ENCODE data around the gene CLEC16A.

CLEC16A gene

GRCh38 chr16:11029948-11030347 is 85.6 kb downstream of the CLEC16A start:
- peaks cover 44 to 69% (median 61%) of the 10 kb centered on the region in 3 donors for H3K36me3 ChIP-seq

GRCh38 chr16:11030990-11031510 is 86.7 kb downstream of the CLEC16A start:
- intact Hi-C loops (cut with DNase I; ENCODE audit: low total_unique reads), result no loop called here
- Histone ChIP-seq H3K9me3 (peaks cover 0 to 8% (median 7%) of the 10 kb centered on the region in 3 donors), H3K4me1 (peaks cover 0 to 3% (median 0%) of the 10 kb centered on the region in 4 donors), H3K27ac (no peak overlapping the region), H3K36me3 (peaks cover 33 to 67% (median 57%) of the 10 kb centered on the region in 3 donors), H3K4me3 (no peak overlapping the region), H3K27me3 (no peaks in the 10 kb centered on the region)
- DNase-seq, result no peak
- TF ChIP-seq CTCF (IDR thresholded peaks at IDR 0.05), result no peak

More at GRCh38 chr16:11029948-11030347, 85.6 kb downstream of the CLEC16A start:
- no peak for DNase-seq
- Histone ChIP-seq H3K9me3 (peaks cover 0 to 12% (median 8%) of the 10 kb centered on the region in 3 donors), H3K4me3 (no peak overlapping the region), H3K27me3 (no peaks in the 10 kb centered on the region), H3K4me1 (peaks cover 0 to 3% (median 0%) of the 10 kb centered on the region in 4 donors), H3K27ac (no peak overlapping the region)
- intact Hi-C loops (cut with DNase I; ENCODE audit: low total_unique reads), result no loop called here
- no peak for TF ChIP-seq CTCF (IDR thresholded peaks at IDR 0.05)

- H3K4me1 ChIP-seq, result peaks cover 0 to 3% (median 0%) of the 10 kb centered on the region in 4 donors
- H3K36me3 ChIP-seq, result peaks cover 21 to 58% (median 55%) of the 10 kb centered on the region in 3 donors
- TF ChIP-seq CTCF (IDR thresholded peaks at IDR 0.05), result no peak
- H3K27me3 ChIP-seq, result no peaks in the 10 kb centered on the region
- no peak overlapping the region for H3K4me3 ChIP-seq
- no peak for DNase-seq
- intact Hi-C loops (cut with DNase I; ENCODE audit: low total_unique reads), result no loop called here
- H3K27ac ChIP-seq, result no peak overlapping the region
- no peaks in the 10 kb centered on the region for H3K9me3 ChIP-seq
These were observed 87.9 kb downstream of the CLEC16A start for GRCh38 chr16:11032000-11032921.

GRCh38 chr16:11032922-11033291 is 88.5 kb downstream of the CLEC16A start:
- intact Hi-C loops (cut with DNase I; ENCODE audit: low total_unique reads), result no loop called here
- peak; percentile 76 to 78 for DNase-seq
- Histone ChIP-seq H3K27me3 (no peaks in the 10 kb centered on the region), H3K9me3 (no peaks in the 10 kb centered on the region), H3K4me1 (peaks cover 0 to 3% (median 0%) of the 10 kb centered on the region in 4 donors), H3K4me3 (no peak overlapping the region), H3K36me3 (peaks cover 15 to 55% (median 51%) of the 10 kb centered on the region in 3 donors), H3K27ac (no peak overlapping the region)
- TF ChIP-seq CTCF (IDR thresholded peaks at IDR 0.05), result no peak

- intact Hi-C loops (cut with DNase I; ENCODE audit: low total_unique reads), result no loop called here
- H3K4me1 ChIP-seq, result peaks cover 0 to 3% (median 0%) of the 10 kb centered on the region in 4 donors
- no peak for TF ChIP-seq CTCF (IDR thresholded peaks at IDR 0.05)
- H3K36me3 ChIP-seq, result peaks cover 7 to 54% (median 45%) of the 10 kb centered on the region in 3 donors
- H3K27ac ChIP-seq, result peak overlapping the region in 1 of 2 donors; percentile 17
- no peak overlapping the region for H3K4me3 ChIP-seq
- peak in 1 of 2 donors; percentile 60 for DNase-seq
- H3K27me3 ChIP-seq, result no peaks in the 10 kb centered on the region
- no peaks in the 10 kb centered on the region for H3K9me3 ChIP-seq
These were observed 89.5 kb downstream of the CLEC16A start for GRCh38 chr16:11033629-11034420.

Measured in tibial artery (tissue), 4 donors.